GM19467 (cell line): Measurements from ENCODE around the gene AFG3L2.
"Not testable (repeated sequence)": the region's sequence is repeated elsewhere in the genome, so short reads cannot be mapped to it uniquely, and the experiment has no call there.

Experiments
- ATAC-seq: cut with Tn5 transposase; IDR thresholded peaks from one replicate; pipeline ENCODE4 v1.9.1; 2021; ENCODE audit warnings: mild to moderate bottlenecking, moderate library complexity; ENCODE audit not compliant: unreplicated experiment

Gene AFG3L2

DNA sequence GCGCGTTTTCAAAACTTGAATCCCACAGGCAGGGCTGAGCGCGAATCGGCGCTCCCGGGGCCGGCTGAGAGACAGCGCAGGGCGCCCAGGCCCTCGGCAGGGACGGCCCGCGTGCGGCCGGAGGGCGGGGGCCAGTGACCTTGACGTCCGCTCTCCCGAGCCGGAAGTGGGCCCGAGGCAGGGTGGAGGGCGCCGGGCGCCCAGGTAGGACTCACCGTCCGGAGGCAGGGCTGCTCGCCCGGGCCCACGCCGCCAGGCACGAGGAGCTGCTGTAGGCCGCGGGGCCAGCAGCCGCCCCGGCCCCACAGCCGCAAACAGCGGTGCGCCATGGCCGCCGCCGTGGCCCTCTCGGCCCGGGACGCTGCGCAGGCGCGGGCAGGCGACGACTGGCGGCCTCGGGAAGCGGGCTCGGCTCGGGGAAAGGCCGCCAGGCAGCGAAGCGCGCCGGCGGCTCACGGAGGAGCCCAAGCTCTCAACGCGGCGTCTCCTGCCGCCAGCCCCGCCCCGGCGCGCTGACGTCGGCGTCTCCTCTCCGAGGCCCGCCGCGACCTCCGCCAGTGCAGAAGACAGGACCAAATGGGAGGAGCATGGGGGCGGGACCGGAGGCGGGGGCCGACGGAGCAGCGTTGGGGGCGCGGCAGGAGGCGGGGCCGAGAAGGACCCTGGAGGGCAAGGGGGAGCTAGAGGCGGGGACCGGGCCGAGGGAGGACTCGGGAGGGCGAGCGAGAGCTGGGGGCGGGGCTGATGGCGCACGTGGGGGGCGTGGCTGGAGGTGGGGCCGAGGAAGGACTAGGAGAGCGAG is at the start of gene AFG3L2:
TSS of gene AFG3L2 (minus strand) at position 474 of the 802 bp plus-strand sequence. CDS start at position 329, 145 bp downstream.
- peak; percentile 89 for ATAC-seq

DNA sequence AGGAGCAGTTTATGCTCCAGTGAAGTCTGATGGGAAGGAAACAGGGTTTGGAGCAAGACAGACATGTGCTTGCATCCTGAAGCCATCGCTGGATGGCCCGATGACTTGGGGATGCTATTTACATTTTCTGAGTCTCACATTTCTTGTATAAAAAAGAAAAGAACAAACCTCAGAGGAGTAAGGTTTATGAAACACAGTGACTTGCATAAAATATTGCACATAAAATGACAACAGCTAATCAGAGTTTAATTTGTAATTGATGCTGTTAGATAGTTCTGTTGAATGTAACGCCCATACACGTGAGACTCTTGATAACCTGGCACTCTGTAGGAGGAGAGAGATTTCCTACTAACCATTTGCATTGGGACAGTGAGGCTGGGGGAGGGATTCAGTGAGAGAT is 47.2 kb upstream of the AFG3L2 start:
- ATAC-seq = no peak

DNA sequence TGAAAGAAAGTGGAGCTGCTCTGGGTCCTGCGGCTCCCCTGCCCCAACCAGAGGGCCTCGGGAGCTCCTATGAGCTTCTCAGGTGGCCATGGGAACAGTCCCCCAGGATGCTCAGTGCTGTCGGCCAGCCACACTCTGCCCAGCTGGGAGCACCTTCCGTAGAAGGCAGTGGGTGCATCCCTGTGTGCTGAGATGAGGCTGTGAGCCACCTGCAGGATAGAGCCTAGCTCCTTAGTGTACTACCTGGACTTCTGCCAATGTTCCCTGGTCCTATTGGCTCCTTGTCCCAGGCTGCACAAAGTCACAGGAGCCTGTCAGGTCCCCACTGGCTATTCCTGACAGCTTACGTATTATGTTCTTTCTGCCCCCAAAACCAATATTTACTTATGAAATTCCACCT is 46.8 kb upstream of the AFG3L2 start:
- no peak for ATAC-seq

- no peak for ATAC-seq
These were observed 46.4 kb upstream of the AFG3L2 start for GRCh38 chr18:12423393-12423792.

DNA sequence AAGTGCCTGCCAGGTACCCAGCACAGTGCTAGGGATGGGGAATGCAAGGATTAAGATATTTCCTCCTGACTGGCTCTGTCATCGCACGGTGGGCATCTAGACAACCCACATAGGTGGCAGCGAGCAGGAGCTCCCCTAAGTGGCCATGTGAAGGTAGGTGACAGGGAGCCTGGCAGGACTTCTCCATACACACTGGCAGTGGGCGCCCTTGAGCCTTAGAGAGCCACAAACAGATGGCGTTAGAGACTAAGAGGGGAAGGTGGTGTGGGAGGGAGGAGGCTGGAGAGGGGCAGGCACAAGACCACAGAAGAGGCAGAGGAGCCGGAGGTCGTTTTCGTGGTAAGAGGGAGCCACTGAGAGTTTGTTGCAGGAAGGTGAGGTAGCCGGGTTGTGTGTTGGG is 45.9 kb upstream of the AFG3L2 start:
- no peak for ATAC-seq

GRCh38 chr18:12421732-12422131 is 44.7 kb upstream of the AFG3L2 start:
- ATAC-seq = no peak

DNA sequence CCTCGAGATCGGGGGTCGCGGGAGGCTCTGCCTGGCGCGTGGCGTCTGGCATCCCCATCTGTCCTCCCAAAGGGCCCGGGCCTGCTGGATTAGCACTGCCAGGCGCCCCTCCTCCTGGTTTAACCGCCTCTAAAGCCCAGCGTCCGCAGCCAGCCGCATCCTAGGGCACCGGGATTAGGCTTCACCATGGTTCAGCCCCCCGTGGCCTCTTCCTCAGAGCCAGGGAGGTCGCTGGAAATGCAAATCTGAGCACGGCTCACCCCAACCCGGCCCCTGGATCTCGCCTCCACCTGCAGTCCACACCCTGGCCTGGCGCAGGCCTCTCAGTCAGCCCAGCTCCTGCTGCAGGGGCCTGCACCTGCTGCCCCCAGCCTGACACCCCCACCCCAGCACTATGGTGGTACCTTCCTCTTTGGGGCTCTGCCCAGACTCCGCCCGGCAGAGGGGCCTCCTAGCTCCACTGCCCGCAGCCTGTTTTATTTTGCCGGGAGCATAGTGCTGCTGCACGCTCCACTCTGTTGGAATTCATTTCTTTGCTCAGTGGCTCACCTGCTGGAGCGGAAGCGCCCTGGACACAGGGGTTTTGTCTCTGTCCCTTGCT is 43.9 kb upstream of the AFG3L2 start:
- ATAC-seq = no peak

DNA sequence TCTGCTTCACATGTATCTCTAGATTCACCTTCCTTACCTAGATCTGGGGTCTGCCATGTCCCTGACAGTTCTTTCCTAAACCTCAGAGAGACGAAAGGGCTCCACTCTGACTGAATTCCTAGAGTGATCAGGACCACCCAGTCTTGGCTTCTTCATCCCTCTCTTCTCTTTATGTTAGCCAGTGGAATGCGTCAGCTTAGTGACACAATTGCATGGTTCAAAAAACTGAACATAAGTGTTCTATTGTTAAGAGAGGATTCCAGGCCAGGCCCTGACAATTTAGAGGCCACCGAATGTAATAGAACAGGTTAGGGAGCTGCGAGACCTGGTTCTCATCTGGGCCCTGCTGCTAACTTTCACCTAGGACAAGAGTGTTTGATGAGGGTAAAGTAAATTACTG is 40.7 kb upstream of the AFG3L2 start:
- ATAC-seq = no peak

GRCh38 chr18:12416098-12416729 is 39.2 kb upstream of the AFG3L2 start:
- no peak for ATAC-seq

- no peak for ATAC-seq
These were observed 34.4 kb upstream of the AFG3L2 start for GRCh38 chr18:12411456-12411855.

DNA sequence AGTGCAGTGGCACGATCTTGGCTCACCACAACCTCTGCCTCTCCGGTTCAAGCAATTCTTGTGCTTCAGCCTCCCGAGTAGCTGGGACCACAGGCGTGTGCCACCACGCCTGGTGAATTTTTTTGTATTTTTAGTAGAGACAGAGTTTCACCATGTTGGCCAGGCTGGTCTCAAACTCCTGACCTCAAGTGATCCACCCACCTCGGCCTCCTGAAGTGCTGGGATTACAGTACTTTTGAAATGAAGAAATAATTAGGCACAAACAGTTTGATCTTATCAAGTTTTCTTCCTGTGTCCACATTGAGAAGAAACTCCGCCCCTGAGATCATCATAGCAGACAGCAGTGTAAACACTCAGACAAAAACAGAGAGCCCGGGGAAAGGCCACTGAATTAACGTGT is 33.7 kb upstream of the AFG3L2 start:
- ATAC-seq = not testable (repeated sequence)

DNA sequence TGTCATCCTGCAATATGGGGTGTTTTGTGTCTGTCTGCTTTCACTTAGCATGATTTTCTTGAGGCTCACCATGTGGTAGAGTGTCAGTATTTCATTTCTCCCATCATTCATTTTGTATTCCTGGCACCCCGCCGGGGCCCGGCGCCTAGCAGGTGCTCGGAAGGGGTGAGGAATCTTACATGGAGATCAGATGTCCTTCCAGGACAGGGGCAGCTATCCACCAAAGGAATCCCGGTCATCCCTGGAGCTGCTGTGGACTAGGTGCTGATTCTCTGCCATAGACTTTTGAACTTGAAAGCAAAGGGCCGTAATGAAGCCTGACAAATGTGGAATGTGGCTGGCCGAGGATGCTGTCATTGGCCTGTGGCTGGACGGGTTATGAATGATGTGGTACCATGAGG is 33.1 kb upstream of the AFG3L2 start:
- ATAC-seq = no peak

DNA sequence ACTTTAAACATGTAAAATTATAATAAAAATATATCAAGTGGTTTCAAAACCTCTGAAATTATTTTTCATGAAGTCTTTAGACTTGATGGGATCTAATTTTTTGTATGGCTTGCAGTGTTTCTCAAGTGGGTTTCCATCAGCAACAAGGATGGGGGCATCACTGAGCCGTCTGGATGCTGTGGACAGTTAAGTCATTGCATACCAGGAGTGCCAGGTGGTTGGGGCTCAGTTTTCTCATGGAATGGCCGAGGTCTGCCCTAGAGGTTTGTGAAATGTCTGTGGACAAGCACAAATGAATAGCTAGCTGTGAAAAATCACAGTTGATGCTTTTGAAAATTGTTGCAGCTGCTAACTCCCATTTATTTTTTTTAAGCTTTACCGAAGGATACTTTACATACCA is 32.4 kb upstream of the AFG3L2 start:
- ATAC-seq = no peak

DNA sequence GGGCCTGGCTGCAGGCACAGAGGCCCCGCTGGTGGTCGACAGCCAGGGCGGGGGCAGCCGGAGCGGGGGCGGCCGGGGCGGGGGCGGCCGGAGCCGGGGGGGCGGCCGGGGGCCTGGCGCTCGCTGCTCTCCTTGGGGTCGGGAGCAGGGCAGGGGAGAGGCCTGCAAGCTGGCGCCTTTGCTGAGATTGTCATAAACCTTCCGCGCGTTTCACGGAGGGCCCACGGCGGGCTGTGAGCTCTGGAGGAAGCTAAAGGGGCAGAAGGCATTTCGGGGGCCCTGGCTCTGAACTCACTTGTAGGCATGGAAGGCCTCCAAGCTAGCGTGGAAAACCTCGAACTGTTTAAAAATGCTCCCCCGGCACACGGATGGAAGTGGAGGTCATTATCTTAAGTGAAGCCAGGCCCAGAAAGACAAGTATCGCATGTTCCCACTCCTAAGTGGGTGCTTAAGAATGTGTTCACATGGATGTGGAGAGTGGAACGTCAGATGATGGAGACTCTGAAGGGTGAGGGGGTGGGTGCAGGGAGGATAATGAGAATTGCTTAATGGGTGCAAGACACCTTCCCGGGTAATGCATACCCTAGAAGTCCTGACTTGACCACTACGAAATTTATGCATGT is 31.3 kb upstream of the AFG3L2 start:
- ATAC-seq = peak; percentile 14

DNA sequence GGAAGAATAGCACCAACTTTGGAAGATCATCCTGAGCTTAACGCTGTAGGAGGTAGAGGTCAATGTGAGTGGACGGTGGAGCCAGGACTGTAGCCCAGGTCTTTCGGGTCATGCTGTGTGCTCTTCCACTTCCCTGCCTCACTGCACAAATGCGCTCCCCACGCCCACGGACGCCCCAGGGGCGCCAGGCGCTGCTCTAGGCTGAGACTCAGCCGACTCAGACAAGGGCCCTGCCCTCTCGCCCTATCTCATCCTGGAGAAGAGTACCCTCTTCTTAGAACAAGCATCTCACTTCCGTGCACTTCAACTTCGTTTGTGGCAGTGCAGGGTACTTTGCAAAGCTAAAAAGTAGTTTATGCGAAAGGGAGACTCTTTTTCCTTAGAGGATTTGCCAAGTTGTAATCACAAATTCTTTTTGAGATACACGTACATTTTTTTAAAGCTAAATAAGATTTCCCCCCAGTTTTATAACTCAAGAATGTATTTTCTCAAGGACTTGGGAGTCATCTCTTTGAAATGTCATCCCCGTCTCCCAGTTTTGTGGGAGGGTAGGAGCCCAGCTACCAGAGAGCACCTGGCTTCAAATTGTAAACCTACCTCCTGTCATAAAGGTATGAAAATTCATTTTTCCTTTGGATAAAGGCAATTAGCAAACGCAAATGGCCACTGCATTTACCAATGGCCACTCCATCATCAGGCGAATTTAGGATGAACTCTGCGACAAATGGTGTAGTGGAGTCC is 29.5 kb upstream of the AFG3L2 start:
- no peak for ATAC-seq

- no peak for ATAC-seq
These were observed 28.0 kb upstream of the AFG3L2 start for GRCh38 chr18:12405066-12405465.

- ATAC-seq = no peak
These were observed 26.8 kb upstream of the AFG3L2 start for GRCh38 chr18:12403601-12404506.

GRCh38 chr18:12401881-12402280 is 24.9 kb upstream of the AFG3L2 start:
- no peak for ATAC-seq

DNA sequence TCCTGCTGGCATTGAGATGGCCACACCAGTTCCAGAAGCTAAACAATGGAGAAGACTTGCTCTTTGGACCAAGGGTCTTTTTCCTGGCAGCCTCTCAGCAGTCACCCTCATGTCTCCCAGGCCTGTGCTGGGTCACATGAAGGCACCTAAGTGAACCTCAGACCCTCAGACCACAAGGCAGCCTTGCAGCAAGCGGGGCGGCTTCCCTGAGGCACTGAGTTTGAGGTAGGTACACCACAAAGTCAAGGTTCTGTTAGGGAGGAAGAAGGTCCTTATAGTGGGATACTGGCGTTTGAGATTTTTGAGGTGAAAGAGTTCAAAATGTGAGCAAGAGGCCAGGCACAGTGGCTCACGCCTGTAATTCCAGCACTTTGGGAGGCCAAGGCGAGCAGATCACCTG is 22.2 kb upstream of the AFG3L2 start:
- ATAC-seq = no peak

DNA sequence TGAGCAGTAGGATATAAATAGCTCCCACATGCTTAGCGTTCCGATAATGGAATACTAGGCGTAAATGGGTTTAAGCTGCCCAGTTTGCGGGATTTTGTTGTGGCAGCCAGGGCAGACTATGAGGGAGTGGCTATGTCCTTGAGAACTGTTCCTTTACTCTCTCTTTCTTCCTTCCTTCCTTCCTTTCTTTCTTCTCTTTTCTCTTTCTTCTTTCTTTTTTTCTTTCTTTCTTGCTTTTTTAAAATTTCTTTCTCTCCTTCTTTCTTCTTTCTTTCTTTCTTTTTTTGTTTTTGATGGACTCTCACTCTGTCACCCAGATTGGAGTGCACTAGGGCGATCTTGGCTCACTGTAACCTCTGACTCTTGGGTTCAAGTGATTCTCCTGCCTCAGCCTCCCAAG is 21.6 kb upstream of the AFG3L2 start:
- ATAC-seq = no peak
